RWPE1 (cell line): ENCODE data around the gene PNRC2.

Experiments
- CTCF ChIA-PET: fragments of 350-600 bp; sonication (Branson Sonifier 250); formaldehyde crosslinking; extraction: SDS; loops from one replicate; lab custom pipeline; 2021; lab: Yijun Ruan, JAX
- POLR2A ChIA-PET: fragments of 400-600 bp; formaldehyde crosslinking; extraction: SDS; loops from one replicate; lab custom pipeline; 2020; ENCODE audit warnings: antibody characterized with exemption; ENCODE audit not compliant: low non-redundant PET; lab: Yijun Ruan, JAX
- DNase-seq: peaks from one replicate; pipeline ENCODE4 v3.0.0; 2012; ENCODE audit warnings: low spot score
- H3K27ac ChIP-seq: fragments of 450-650 bp; 2 replicates; pipeline ENCODE4 v1.5.1; 2017
- CTCF ChIP-seq: fragments of 450-650 bp; conservative IDR thresholded peaks from 2 replicates; pipeline ENCODE4 v1.5.1; 2017; ENCODE audit warnings: low read depth, mild to moderate bottlenecking

Gene PNRC2

DNA sequence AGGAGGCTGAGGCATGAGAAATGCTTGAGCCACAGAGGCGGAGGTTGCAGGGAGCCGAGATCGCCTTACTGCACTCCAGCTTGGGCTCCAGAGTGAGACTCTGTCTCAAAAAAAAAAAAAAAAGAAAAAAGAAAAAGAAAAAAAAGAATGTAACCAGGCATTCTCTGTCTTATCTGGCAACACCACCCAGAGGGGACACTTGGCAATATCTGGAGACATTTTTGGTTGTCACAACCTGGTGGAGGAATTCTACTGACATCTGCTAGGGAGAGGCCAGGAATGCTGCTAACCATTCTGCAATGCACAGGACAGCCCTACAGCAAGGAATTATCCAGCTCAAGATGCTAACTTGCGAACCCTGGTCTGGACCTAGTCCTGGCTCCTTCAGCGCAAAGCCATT lies 44.2 kb upstream of the PNRC2 start:
- DNase-seq: no peak
- no peak overlapping the region for H3K27ac ChIP-seq
- TF ChIP-seq CTCF: no peak
- POLR2A ChIA-PET: interaction anchor here (0.7 kb wide), 1 partner anchor 18 kb away, joined by 5 read pairs; no protein-coding TSS in a partner anchor
- CTCF ChIA-PET: interaction anchor here (0.6 to 0.7 kb wide), 2 partner anchors 35 to 287 kb away, joined by 3 read pairs; no protein-coding TSS in a partner anchor

DNA sequence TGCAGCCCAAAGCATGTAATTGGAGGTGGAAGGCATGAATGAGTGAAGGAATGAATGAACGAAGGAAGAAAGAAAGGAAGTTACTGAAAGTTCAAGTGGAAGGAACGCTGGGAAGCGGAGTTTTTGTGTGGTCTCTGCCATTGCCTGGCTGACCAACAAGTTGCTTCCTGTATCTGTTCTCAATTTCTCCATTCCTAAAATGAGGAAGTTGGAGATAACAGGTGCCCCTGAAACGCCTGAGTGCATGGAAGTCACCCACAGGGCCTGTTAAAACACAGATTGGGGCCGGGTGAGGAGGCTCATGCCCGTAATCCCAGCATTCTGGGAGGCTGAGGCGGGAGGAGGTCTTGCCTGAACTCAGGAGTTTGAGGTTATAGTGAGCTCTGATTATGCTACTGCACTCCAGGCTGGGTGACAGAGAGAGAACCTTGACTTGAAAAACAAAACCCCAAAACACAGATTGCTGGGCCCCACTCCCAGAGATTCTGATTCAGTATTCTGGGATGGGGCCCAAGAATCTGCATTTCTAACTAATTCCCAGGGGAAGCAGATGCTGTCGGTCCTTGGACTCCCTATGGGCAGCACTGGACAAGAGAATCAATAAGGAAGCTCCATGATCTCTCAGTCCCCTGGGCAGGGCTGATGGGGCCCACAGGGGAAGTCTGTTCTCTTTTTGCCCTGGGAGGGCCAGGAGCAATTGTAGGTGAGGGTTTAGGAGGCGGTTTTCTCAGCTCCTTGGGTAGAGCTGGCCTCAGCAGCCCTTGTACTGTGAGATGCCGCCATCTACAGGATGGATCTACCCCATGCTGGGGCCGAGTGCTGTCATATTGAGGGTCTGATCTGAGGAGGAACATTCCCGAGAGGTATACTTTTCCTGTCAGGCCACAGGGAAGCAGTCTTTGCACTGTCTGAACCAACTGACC lies 43.2 kb upstream of the PNRC2 start:
- TF ChIP-seq CTCF: peak; percentile 47
- no peak overlapping the region for H3K27ac ChIP-seq
- CTCF ChIA-PET: interaction anchor here (0.6 to 1.3 kb wide), 4 partner anchors 33 to 159 kb away, joined by 3 to 8 read pairs (median 3); no protein-coding TSS in a partner anchor
- DNase-seq: peak; percentile 82
- POLR2A ChIA-PET: interaction anchor here (0.5 to 0.7 kb wide), 2 partner anchors 42 to 568 kb away, joined by 3 to 4 read pairs; no protein-coding TSS in a partner anchor

- H3K27ac ChIP-seq: no peak overlapping the region
- TF ChIP-seq CTCF: no peak
- ChIA-PET CTCF (no interaction called here), POLR2A (no interaction called here)
- no peak for DNase-seq
These were observed 37.2 kb upstream of the PNRC2 start for GRCh38 chr1:23922321-23922943.

- no peak for DNase-seq
- CTCF ChIA-PET: interaction anchor here (0.6 kb wide), 1 partner anchor 24 kb away, joined by 4 read pairs; no protein-coding TSS in a partner anchor
- H3K27ac ChIP-seq: no peak overlapping the region
- POLR2A ChIA-PET: no interaction called here
- no peak for TF ChIP-seq CTCF
These were observed 35.8 kb upstream of the PNRC2 start for GRCh38 chr1:23923592-23924499.

DNA sequence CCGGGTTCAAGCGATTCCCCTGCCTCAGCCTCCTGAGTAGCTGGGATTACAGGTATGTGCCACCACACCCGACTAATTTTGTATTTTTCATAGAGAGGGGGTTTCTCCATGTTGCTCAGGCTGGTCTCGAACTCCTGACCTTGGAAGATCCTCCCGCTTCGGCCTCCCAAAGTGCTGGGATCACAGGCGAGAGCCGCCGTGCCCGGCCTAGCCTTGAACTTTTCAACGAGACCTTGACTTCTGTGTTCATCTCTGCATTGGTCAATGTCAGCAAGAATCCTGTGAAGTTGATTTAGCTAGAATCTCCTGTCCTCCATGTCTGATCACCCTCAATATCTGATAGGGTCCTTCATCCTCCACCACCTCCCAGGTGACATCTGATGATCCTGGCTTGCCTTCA lies 35.0 kb upstream of the PNRC2 start:
- POLR2A ChIA-PET: no interaction called here
- CTCF ChIA-PET: no interaction called here
- no peak overlapping the region for H3K27ac ChIP-seq
- no peak for TF ChIP-seq CTCF
- no peak for DNase-seq

DNA sequence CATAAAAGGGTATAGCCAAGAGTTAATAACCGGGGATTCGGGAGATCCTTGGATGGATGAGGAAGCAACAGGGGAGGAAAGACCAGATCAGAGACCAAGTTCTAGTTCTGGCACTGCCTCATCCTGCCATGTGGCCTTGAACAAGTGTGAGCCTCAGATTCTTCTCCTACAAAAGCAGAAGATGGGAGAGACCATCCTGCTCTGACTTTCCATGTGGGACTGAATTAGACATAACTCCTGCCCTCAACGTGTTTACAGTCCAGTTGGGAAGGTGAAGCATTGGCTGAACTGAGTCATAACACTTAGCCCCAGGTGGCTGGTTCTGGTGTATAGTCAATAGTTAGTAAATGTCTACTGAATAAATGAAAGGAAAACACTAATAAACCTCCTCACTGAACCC lies 34.3 kb upstream of the PNRC2 start:
- H3K27ac ChIP-seq: no peak overlapping the region
- no peak for TF ChIP-seq CTCF
- ChIA-PET CTCF (interaction anchor here (0.7 kb wide), 1 partner anchor 513 kb away, joined by 4 read pairs; no protein-coding TSS in a partner anchor), POLR2A (no interaction called here)
- no peak for DNase-seq
